Measurements from ENCODE around the gene LHFPL2. TPM values are rescaled to one million over a fixed set of nuclear protein-coding genes. Genes with fewer than 3 reads are reported as not detected.
"Not testable (repeated sequence)": the region's sequence is repeated elsewhere in the genome, so short reads cannot be mapped to it uniquely, and the experiment has no call there.

LHFPL2 gene
- polyA plus RNA-seq, 4 donors: 48.9 to 52.1 (median 50.1) TPM

GRCh38 chr5:78490709-78491485, 157.7 kb downstream of the LHFPL2 start:
- DNase-seq (ENCODE audit: low read depth in 4 of 4, low spot score in 2 of 4): no peak

GRCh38 chr5:78487846-78488245, 160.7 kb downstream of the LHFPL2 start:
- DNase-seq (ENCODE audit: low read depth in 4 of 4, low spot score in 2 of 4): no peak

GRCh38 chr5:78486218-78486617, 162.4 kb downstream of the LHFPL2 start:
- DNase-seq (ENCODE audit: low read depth in 4 of 4, low spot score in 2 of 4): no peak

- DNase-seq (ENCODE audit: low read depth in 4 of 4, low spot score in 2 of 4): no peak
Observed at GRCh38 chr5:78483809-78484521, 164.6 kb downstream of the LHFPL2 start.

GRCh38 chr5:78482948-78483347, 165.6 kb downstream of the LHFPL2 start:
- DNase-seq (ENCODE audit: low read depth in 4 of 4, low spot score in 2 of 4): no peak

- DNase-seq (ENCODE audit: low read depth in 4 of 4, low spot score in 2 of 4): no peak
Observed at GRCh38 chr5:78476795-78477194, 171.8 kb downstream of the LHFPL2 start.

GRCh38 chr5:78475370-78475769, 173.2 kb downstream of the LHFPL2 start:
- no peak for DNase-seq (ENCODE audit: low read depth in 4 of 4, low spot score in 2 of 4)

- DNase-seq (ENCODE audit: low read depth in 4 of 4, low spot score in 2 of 4): no peak
Observed at GRCh38 chr5:78473751-78474150, 174.8 kb downstream of the LHFPL2 start.

GRCh38 chr5:78472469-78473106, 176.0 kb downstream of the LHFPL2 start:
- no peak for DNase-seq (ENCODE audit: low read depth in 4 of 4, low spot score in 2 of 4)

- DNase-seq (ENCODE audit: low read depth in 4 of 4, low spot score in 2 of 4): no peak
Observed at GRCh38 chr5:78471896-78472295, 176.7 kb downstream of the LHFPL2 start.

GRCh38 chr5:78467752-78468357, 180.7 kb downstream of the LHFPL2 start:
- DNase-seq (ENCODE audit: low read depth in 4 of 4, low spot score in 2 of 4): peak in 2 of 4 donors; percentile 9 to 29

GRCh38 chr5:78467140-78467539, 181.4 kb downstream of the LHFPL2 start:
- DNase-seq (ENCODE audit: low read depth in 4 of 4, low spot score in 2 of 4): no peak

GRCh38 chr5:78458843-78459242, 189.7 kb downstream of the LHFPL2 start:
- DNase-seq (ENCODE audit: low read depth in 4 of 4, low spot score in 2 of 4): no peak

- not testable (repeated sequence) for DNase-seq (ENCODE audit: low read depth in 4 of 4, low spot score in 2 of 4)
Observed at GRCh38 chr5:78457507-78457906, 191.1 kb downstream of the LHFPL2 start.

GRCh38 chr5:78449103-78449502, 199.5 kb downstream of the LHFPL2 start:
- DNase-seq (ENCODE audit: low read depth in 4 of 4, low spot score in 2 of 4): no peak

- DNase-seq (ENCODE audit: low read depth in 4 of 4, low spot score in 2 of 4): no peak
Observed at GRCh38 chr5:78447775-78448424, 200.7 kb downstream of the LHFPL2 start.
